Measurements from ENCODE around the gene EMC10. TPM values are rescaled to one million over a fixed set of nuclear protein-coding genes. Genes with fewer than 3 reads are reported as not detected.
"Not testable (repeated sequence)": the region's sequence is repeated elsewhere in the genome, so short reads cannot be mapped to it uniquely, and the experiment has no call there.

The EMC10 gene
- total RNA-seq, 1 donor from 2014 or later = 274 TPM

DNA sequence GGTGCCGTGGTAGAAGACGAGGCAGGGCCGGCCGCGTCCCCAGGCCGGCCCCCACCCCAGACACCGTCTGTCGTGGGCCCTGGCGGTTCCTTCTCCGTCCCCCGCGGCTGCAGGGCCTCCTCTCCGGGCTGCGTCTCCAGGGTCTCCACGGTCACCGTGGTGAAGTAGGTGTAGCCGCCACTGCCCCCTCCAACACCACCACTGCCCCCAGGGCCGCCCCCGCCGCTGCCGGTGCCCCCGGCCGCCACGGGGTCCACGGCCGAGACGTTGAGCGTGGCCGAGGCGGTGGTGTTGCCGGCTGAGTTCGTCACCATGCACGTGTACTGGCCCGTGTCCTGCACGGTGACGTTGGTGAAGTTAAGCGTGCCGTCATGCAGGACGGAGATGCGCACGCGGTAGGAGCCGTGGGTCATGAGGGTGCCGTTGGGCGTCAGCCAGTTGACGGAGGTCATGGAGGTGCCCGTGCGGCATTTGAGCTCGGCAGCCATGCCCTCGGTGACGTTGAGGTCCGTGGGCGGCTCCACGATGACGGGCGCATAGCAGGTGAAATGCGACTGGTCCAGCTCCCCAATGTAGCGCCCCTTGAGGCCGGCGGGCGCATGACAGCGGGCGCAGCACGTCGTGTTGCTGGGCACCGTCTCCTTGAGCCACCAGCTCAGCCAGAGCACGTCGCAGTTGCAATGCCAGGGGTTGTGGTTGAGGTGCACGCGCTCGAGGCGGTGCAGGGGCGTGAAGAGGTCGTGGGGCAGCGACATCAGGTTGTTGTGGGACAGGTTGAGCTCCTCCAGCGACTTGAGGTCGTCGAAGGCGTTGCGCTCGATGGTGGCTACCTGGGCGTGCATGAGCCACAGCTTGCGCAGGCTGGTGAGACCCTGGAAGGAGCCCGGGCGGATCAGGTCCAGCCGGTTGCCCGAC, 42.0 kb downstream of the EMC10 start:
- Histone ChIP-seq H3K4me3 (ENCODE audit: low read depth, low read length) (no peak overlapping the region), H3K36me3 (ENCODE audit: control insufficient read depth, insufficient read depth, low read length) (no peaks in the 10 kb centered on the region), H3K27me3 (ENCODE audit: control insufficient read depth, insufficient read depth, low read length) (peaks cover 9% of the 10 kb centered on the region)
- TF ChIP-seq, protein P1, sequence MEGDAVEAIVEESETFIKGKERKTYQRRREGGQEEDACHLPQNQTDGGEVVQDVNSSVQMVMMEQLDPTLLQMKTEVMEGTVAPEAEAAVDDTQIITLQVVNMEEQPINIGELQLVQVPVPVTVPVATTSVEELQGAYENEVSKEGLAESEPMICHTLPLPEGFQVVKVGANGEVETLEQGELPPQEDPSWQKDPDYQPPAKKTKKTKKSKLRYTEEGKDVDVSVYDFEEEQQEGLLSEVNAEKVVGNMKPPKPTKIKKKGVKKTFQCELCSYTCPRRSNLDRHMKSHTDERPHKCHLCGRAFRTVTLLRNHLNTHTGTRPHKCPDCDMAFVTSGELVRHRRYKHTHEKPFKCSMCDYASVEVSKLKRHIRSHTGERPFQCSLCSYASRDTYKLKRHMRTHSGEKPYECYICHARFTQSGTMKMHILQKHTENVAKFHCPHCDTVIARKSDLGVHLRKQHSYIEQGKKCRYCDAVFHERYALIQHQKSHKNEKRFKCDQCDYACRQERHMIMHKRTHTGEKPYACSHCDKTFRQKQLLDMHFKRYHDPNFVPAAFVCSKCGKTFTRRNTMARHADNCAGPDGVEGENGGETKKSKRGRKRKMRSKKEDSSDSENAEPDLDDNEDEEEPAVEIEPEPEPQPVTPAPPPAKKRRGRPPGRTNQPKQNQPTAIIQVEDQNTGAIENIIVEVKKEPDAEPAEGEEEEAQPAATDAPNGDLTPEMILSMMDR (IDR thresholded peaks at IDR 0.05; ENCODE audit: insufficient read depth, low read length, poor library complexity, severe bottlenecking) = no peak
- DNase-seq (ENCODE audit: low read depth) = no peak

GRCh38 chr19:50519006-50519575, 42.8 kb downstream of the EMC10 start:
- no peak for DNase-seq (ENCODE audit: low read depth)
- TF ChIP-seq, protein P1 (IDR thresholded peaks at IDR 0.05; ENCODE audit: insufficient read depth, low read length, poor library complexity, severe bottlenecking) = no peak
- Histone ChIP-seq H3K27me3 (ENCODE audit: control insufficient read depth, insufficient read depth, low read length) (peaks cover 3% of the 10 kb centered on the region), H3K36me3 (ENCODE audit: control insufficient read depth, insufficient read depth, low read length) (no peaks in the 10 kb centered on the region), H3K4me3 (ENCODE audit: low read depth, low read length) (no peak overlapping the region)

DNA sequence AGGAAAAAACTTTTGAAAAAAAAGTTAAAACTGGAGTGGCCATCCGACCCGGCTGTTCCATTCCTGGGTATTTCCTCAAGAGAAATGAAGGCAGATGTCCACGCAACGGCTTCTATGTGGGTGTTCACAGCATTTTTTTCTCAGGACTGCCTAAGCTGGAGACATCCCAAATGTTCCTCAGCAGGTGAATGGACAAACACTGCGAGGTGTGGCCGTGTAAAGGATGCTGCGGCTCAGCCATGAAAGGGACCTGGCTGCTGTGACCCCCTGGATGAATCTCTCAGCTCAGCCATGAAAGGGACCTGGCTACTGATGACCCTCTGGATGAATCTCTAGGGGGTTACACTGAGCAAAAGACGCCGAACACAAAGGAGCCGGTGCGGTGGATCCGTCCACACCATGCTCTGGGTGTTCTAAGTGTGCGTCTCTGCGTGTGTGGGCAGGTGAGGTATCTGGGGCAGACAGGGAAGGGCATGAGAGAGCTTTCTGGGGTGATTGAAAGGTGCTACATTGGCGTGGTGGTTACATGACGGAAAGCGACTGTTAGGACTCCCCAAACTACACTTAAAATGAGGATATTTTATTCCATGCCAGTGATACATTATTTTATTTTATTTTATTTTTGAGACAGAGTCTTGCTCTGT, 44.6 kb downstream of the EMC10 start:
- H3K4me3 ChIP-seq (ENCODE audit: low read depth, low read length) = no peak overlapping the region
- no peaks in the 10 kb centered on the region for H3K27me3 ChIP-seq (ENCODE audit: control insufficient read depth, insufficient read depth, low read length)
- no peaks in the 10 kb centered on the region for H3K36me3 ChIP-seq (ENCODE audit: control insufficient read depth, insufficient read depth, low read length)
- no peak for DNase-seq (ENCODE audit: low read depth)
- TF ChIP-seq, protein P1 (IDR thresholded peaks at IDR 0.05; ENCODE audit: insufficient read depth, low read length, poor library complexity, severe bottlenecking) = no peak

- DNase-seq (ENCODE audit: low read depth) = no peak
- Histone ChIP-seq H3K27me3 (ENCODE audit: control insufficient read depth, insufficient read depth, low read length) (no peaks in the 10 kb centered on the region), H3K36me3 (ENCODE audit: control insufficient read depth, insufficient read depth, low read length) (no peaks in the 10 kb centered on the region), H3K4me3 (ENCODE audit: low read depth, low read length) (no peak overlapping the region)
- TF ChIP-seq, protein P1 (IDR thresholded peaks at IDR 0.05; ENCODE audit: insufficient read depth, low read length, poor library complexity, severe bottlenecking) = no peak
These were observed 46.6 kb downstream of the EMC10 start for GRCh38 chr19:50522881-50523280.

GRCh38 chr19:50528052-50528451, 51.7 kb downstream of the EMC10 start:
- H3K36me3 ChIP-seq (ENCODE audit: control insufficient read depth, insufficient read depth, low read length); H3K27me3 ChIP-seq (ENCODE audit: control insufficient read depth, insufficient read depth, low read length); DNase-seq (ENCODE audit: low read depth); H3K4me3 ChIP-seq (ENCODE audit: low read depth, low read length): not testable (repeated sequence)

GRCh38 chr19:50531171-50531612, 54.9 kb downstream of the EMC10 start:
- TF ChIP-seq, protein P1 (IDR thresholded peaks at IDR 0.05; ENCODE audit: insufficient read depth, low read length, poor library complexity, severe bottlenecking) = no peak
- no peaks in the 10 kb centered on the region for H3K36me3 ChIP-seq (ENCODE audit: control insufficient read depth, insufficient read depth, low read length)
- no peak overlapping the region for H3K4me3 ChIP-seq (ENCODE audit: low read depth, low read length)
- DNase-seq (ENCODE audit: low read depth) = no peak
- H3K27me3 ChIP-seq (ENCODE audit: control insufficient read depth, insufficient read depth, low read length) = no peaks in the 10 kb centered on the region

Data from kidney epithelial cell (primary cell).